ENCODE results near the gene CHST11. TPM values are rescaled to one million over a fixed set of nuclear protein-coding genes. Genes with fewer than 3 reads are reported as not detected.
A peak's percentile ranks its signal among the peaks of the same experiment; 100 is the strongest.

Gene CHST11
- total and polyA plus RNA-seq, 7 experiments from 2014 or later: 23.4 to 74.3 (median 32.0) TPM

DNA sequence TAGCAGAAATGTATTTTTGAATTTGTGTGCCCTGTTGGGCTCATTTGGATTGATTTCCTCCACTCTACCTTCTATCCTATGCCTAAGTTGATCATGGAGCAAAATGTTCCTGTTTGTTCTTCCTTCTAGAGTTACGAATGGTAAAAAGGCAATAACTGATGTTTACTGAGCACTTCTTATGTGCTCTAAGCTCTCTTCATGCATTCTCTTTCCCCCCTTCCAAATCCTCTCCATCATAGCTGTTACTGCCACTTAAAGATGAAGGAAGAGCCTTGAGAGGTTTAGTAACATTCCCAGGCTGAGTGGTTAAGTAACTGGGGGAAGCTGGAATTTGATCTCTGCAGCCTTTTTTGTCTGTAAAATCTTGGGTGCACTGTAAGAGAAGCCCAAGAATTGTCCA is 60.1 kb downstream of the CHST11 start:
- DNase-seq (no peak), ATAC-seq (no peak)
- Histone ChIP-seq H3K4me3 (ENCODE audit: low read length) (no peak overlapping the region), H3K27ac (ENCODE audit: low read depth, low read length) (no peak overlapping the region), H3K27me3 (ENCODE audit: control insufficient read depth in 2 of 2, insufficient read depth in 2 of 2, low read length in 2 of 2) (no peaks in the 10 kb centered on the region), H3K9me3 (ENCODE audit: control insufficient read depth in 2 of 3, low read length in 3 of 3) (no peaks in the 10 kb centered on the region), H3K4me1 (ENCODE audit: control insufficient read depth in 2 of 2, insufficient read depth in 2 of 2, low read length in 2 of 2) (peaks cover 9 to 23% of the 10 kb centered on the region in 2 donors), H3K36me3 (ENCODE audit: control insufficient read depth in 2 of 3, insufficient read depth in 3 of 3, low read length in 3 of 3) (no peaks in the 10 kb centered on the region)
- peaks cover 0 to 19% (median 4%) of the 10 kb centered on the region in 5 donors for H3K36me3 Mint-ChIP-seq
- peaks cover 49 to 84% (median 75%) of the 10 kb centered on the region in 7 donors for H3K4me1 Mint-ChIP-seq
- H3K4me3 Mint-ChIP-seq: no peak overlapping the region
- ChIA-PET CTCF (interaction anchor here (0.6 to 2.3 kb wide), 2 partner anchors 10 to 135 kb away, joined by 3 to 13 read pairs; no protein-coding TSS in a partner anchor), POLR2A (interaction anchor here (1.1 to 1.3 kb wide), 2 partner anchors 12 to 23 kb away, joined by 3 read pairs; no protein-coding TSS in a partner anchor)
- intact Hi-C loops (cut with micrococcal nuclease): loop anchor here in 1 of 2 donors (2.0 kb wide), 2 partner anchors 60 to 136 kb away; partner anchors contain the start of gene CHST11
- no peaks in the 10 kb centered on the region for H3K27me3 Mint-ChIP-seq
- H3K27ac Mint-ChIP-seq: peak overlapping the region in 1 of 9 donors; percentile 32
- no peaks in the 10 kb centered on the region for H3K9me3 Mint-ChIP-seq

DNA sequence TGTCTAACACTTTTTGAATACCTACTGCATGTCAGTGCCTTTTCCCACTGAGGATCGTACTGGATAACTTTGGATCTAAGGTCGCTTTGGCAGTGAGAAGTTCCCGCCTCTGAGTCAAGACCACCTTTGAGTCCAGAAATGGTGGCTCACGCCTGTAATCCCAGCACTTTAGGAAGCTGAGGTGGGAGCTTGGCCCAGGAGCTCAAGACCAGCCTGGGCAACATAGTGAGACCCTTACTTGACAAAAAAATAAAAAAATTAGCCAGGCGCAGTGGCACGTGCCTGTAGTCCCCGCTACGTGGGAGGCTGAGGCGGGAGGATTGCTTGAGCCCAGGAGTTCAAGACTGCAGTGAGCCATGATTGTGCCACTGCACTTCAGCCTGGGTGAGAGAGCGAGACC is 61.1 kb downstream of the CHST11 start:
- CTCF ChIA-PET: interaction anchor here (2.3 kb wide), 1 partner anchor 136 kb away, joined by 13 read pairs; no protein-coding TSS in a partner anchor
- intact Hi-C loops (cut with micrococcal nuclease): loop anchor here in 1 of 2 donors (2.0 kb wide), 3 partner anchors 19 to 137 kb away; partner anchors contain the start of gene CHST11
- Histone ChIP-seq H3K27me3 (ENCODE audit: control insufficient read depth in 2 of 2, insufficient read depth in 2 of 2, low read length in 2 of 2) (no peaks in the 10 kb centered on the region), H3K27ac (ENCODE audit: low read depth, low read length) (no peak overlapping the region), H3K9me3 (ENCODE audit: control insufficient read depth in 2 of 3, low read length in 3 of 3) (no peaks in the 10 kb centered on the region), H3K4me3 (ENCODE audit: low read length) (no peak overlapping the region), H3K36me3 (ENCODE audit: control insufficient read depth in 2 of 3, insufficient read depth in 3 of 3, low read length in 3 of 3) (no peaks in the 10 kb centered on the region), H3K4me1 (ENCODE audit: control insufficient read depth in 2 of 2, insufficient read depth in 2 of 2, low read length in 2 of 2) (peaks cover 13 to 26% of the 10 kb centered on the region in 2 donors)
- Mint-ChIP-seq H3K4me1 (peaks cover 55 to 88% (median 79%) of the 10 kb centered on the region in 7 donors), H3K9me3 (no peaks in the 10 kb centered on the region), H3K27ac (peak overlapping the region in 1 of 9 donors; percentile 30), H3K27me3 (no peaks in the 10 kb centered on the region), H3K4me3 (peak overlapping the region in 1 of 10 donors; percentile 7), H3K36me3 (peaks cover 0 to 17% (median 0%) of the 10 kb centered on the region in 5 donors)
- DNase-seq (no peak), ATAC-seq (no peak)
- POLR2A ChIA-PET: interaction anchor here (0.8 to 1.3 kb wide), 2 partner anchors 11 to 12 kb away, joined by 3 read pairs; no protein-coding TSS in a partner anchor

DNA sequence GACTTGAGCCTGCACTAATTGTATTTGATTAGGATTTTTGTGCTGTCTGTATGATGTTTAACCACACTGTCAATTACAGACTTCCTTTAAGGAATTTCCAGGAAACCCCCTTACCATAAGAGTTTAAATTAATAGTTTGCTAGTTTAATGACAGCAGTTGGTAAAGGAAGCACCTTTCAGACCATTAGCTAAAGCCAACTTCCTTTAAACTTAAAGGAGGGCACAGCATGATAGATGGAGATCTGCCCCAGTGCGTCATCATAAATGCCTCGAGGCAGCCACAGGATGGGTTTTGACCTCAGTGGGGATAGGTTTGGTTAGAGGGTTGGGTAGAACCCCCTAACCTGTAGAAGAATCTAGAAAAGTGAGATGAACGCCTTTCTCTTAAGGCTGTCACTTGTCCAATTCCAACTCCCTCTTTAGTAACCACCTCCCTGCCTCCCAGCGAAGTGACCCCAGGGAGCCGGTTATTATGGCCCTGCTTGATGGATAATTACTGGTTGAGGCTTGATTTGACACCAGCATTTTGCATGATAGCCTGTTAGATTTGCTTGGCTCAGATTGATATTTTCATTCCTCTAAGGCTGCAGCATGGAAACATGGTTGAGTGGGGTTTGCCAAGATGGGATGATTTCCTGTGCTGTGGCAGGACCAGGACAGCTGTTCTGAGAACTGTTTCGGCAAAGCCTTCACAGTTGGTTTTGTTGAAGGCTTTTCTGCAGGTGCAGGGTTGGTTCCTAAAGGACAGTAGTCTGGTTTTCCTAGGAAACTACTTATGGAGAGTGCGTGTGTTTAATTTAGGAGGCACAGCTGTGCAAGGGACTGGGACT is 62.7 kb downstream of the CHST11 start:
- Histone ChIP-seq H3K9me3 (ENCODE audit: control insufficient read depth in 2 of 3, low read length in 3 of 3) (no peaks in the 10 kb centered on the region), H3K36me3 (ENCODE audit: control insufficient read depth in 2 of 3, insufficient read depth in 3 of 3, low read length in 3 of 3) (no peaks in the 10 kb centered on the region), H3K27me3 (ENCODE audit: control insufficient read depth in 2 of 2, insufficient read depth in 2 of 2, low read length in 2 of 2) (no peaks in the 10 kb centered on the region), H3K4me1 (ENCODE audit: control insufficient read depth in 2 of 2, insufficient read depth in 2 of 2, low read length in 2 of 2) (peaks cover 25 to 41% of the 10 kb centered on the region in 2 donors), H3K4me3 (ENCODE audit: low read length) (no peak overlapping the region), H3K27ac (ENCODE audit: low read depth, low read length) (no peak overlapping the region)
- peaks cover 63 to 96% (median 87%) of the 10 kb centered on the region in 7 donors for H3K4me1 Mint-ChIP-seq
- no peaks in the 10 kb centered on the region for H3K9me3 Mint-ChIP-seq
- ChIA-PET CTCF (no interaction called here), POLR2A (no interaction called here)
- peak overlapping the region in 2 of 10 donors; percentile 42 to 50 for H3K4me3 Mint-ChIP-seq
- H3K36me3 Mint-ChIP-seq: peaks cover 0 to 9% (median 0%) of the 10 kb centered on the region in 5 donors
- peak overlapping the region in 5 of 9 donors; percentile 22 to 62 (median 37) for H3K27ac Mint-ChIP-seq
- DNase-seq (no peak), ATAC-seq (peak; percentile 86)
- intact Hi-C loops (cut with micrococcal nuclease): loop anchor here in 1 of 2 donors (2.0 kb wide), 1 partner anchor 21 kb away; no protein-coding TSS in a partner anchor
- no peaks in the 10 kb centered on the region for H3K27me3 Mint-ChIP-seq

DNA sequence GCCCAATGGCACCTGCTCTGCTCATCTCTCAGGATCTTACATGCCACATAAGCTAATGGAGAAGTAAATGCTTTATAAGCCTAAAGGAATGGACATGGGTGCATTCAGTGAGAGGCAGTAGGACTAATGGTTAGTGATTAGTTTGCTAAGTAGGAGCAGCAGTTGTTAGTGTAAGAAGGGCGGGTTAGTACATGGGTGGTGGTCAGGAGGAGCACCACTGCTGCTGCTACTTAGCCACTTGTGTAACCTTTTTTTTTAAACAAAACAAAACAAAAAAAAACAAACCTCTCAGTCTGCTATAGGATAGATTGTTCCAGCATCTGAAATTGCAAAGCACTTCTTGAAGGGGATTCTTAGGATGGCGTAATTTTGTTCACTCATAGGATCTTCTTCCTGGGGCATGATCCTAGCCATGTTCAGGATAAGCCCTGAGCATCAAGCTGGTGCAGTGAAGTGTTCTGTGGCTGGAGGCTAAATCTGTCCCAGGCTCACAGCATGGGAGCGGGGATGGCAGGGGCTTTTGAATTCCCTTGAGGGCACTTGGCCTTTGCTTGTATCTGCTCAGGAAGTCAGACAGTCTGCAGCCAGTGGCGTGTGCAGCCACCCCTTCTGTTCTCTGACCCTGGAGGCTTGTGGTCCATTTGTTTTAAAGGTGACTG is 63.6 kb downstream of the CHST11 start:
- H3K4me3 Mint-ChIP-seq: no peak overlapping the region
- intact Hi-C loops (cut with micrococcal nuclease): no loop called here
- no peaks in the 10 kb centered on the region for H3K36me3 ChIP-seq (ENCODE audit: control insufficient read depth in 2 of 3, insufficient read depth in 3 of 3, low read length in 3 of 3)
- H3K4me1 Mint-ChIP-seq: peaks cover 59 to 94% (median 91%) of the 10 kb centered on the region in 7 donors
- peak overlapping the region in 2 of 9 donors; percentile 10 to 38 for H3K27ac Mint-ChIP-seq
- DNase-seq (no peak), ATAC-seq (no peak)
- H3K27ac ChIP-seq (ENCODE audit: low read depth, low read length): no peak overlapping the region
- H3K9me3 ChIP-seq (ENCODE audit: control insufficient read depth in 2 of 3, low read length in 3 of 3): no peaks in the 10 kb centered on the region
- no peak overlapping the region for H3K4me3 ChIP-seq (ENCODE audit: low read length)
- H3K9me3 Mint-ChIP-seq: no peaks in the 10 kb centered on the region
- H3K36me3 Mint-ChIP-seq: peaks cover 0 to 7% (median 0%) of the 10 kb centered on the region in 5 donors
- ChIA-PET CTCF (interaction anchor here (0.6 kb wide), 1 partner anchor 73 kb away, joined by 4 read pairs; no protein-coding TSS in a partner anchor), POLR2A (no interaction called here)
- no peaks in the 10 kb centered on the region for H3K27me3 Mint-ChIP-seq
- peaks cover 24 to 45% of the 10 kb centered on the region in 2 donors for H3K4me1 ChIP-seq (ENCODE audit: control insufficient read depth in 2 of 2, insufficient read depth in 2 of 2, low read length in 2 of 2)
- no peaks in the 10 kb centered on the region for H3K27me3 ChIP-seq (ENCODE audit: control insufficient read depth in 2 of 2, insufficient read depth in 2 of 2, low read length in 2 of 2)

- peaks cover 16 to 46% of the 10 kb centered on the region in 2 donors for H3K4me1 ChIP-seq (ENCODE audit: control insufficient read depth in 2 of 2, insufficient read depth in 2 of 2, low read length in 2 of 2)
- intact Hi-C loops (cut with micrococcal nuclease): no loop called here
- CTCF ChIA-PET: no interaction called here
These were observed 65.0 kb downstream of the CHST11 start for GRCh38 chr12:104521731-104522130.

DNA sequence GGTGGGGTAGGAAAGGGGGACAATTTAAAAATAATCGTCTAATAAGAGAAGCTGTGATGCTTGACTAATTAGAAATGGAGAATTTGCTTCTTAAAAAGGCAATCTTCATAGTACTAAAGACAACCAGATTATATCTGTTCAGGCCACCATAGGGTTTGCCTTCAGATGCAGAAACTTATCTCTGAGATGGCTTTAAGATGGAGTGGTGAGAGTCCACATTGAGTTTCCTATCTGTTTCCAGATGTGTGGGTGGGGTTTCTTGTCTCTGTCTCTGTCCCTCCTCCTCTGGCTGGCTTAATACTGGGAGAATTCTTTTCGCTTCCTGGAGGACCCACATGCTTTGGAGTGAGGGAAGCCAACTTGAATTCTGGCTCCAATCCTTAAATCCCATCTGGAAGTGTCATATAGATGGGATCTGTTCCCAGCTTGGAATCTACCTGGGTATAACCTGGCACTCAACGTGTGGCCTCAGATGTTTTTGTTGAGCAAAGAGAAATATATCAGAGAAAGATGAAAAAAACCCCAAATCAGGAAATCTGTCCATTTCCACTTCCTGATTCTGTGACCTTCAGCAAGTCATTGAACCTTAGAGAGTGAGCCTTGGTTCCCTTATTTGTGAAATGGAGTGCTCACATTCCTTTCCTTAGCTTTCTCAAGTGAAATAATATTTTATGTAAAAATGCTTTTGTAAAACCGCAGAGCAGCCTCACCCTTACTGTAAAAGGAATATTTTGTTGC is 66.4 kb downstream of the CHST11 start:
- ATAC-seq (peak; percentile 43), DNase-seq (no peak)
- Mint-ChIP-seq H3K4me3 (peak overlapping the region in 8 of 10 donors; percentile 16 to 65 (median 51)), H3K27me3 (no peaks in the 10 kb centered on the region), H3K36me3 (peaks cover 0 to 18% (median 5%) of the 10 kb centered on the region in 5 donors), H3K9me3 (peaks cover 0 to 4% (median 0%) of the 10 kb centered on the region in 11 donors), H3K4me1 (peaks cover 59 to 85% (median 77%) of the 10 kb centered on the region in 7 donors), H3K27ac (peak overlapping the region in 5 of 9 donors; percentile 30 to 58 (median 33))
- intact Hi-C loops (cut with micrococcal nuclease): no loop called here
- POLR2A ChIA-PET: no interaction called here
- CTCF ChIA-PET: no interaction called here
- Histone ChIP-seq H3K27me3 (ENCODE audit: control insufficient read depth in 2 of 2, insufficient read depth in 2 of 2, low read length in 2 of 2) (no peaks in the 10 kb centered on the region), H3K27ac (ENCODE audit: low read depth, low read length) (no peak overlapping the region), H3K36me3 (ENCODE audit: control insufficient read depth in 2 of 3, insufficient read depth in 3 of 3, low read length in 3 of 3) (no peaks in the 10 kb centered on the region), H3K4me1 (ENCODE audit: control insufficient read depth in 2 of 2, insufficient read depth in 2 of 2, low read length in 2 of 2) (peaks cover 16 to 52% of the 10 kb centered on the region in 2 donors), H3K4me3 (ENCODE audit: low read length) (no peak overlapping the region), H3K9me3 (ENCODE audit: control insufficient read depth in 2 of 3, low read length in 3 of 3) (no peaks in the 10 kb centered on the region)

More at GRCh38 chr12:104521731-104522130, 65.0 kb downstream of the CHST11 start:
- Histone ChIP-seq H3K36me3 (ENCODE audit: control insufficient read depth in 2 of 3, insufficient read depth in 3 of 3, low read length in 3 of 3) (no peaks in the 10 kb centered on the region), H3K9me3 (ENCODE audit: control insufficient read depth in 2 of 3, low read length in 3 of 3) (no peaks in the 10 kb centered on the region), H3K4me3 (ENCODE audit: low read length) (no peak overlapping the region), H3K27me3 (ENCODE audit: control insufficient read depth in 2 of 2, insufficient read depth in 2 of 2, low read length in 2 of 2) (no peaks in the 10 kb centered on the region), H3K27ac (ENCODE audit: low read depth, low read length) (no peak overlapping the region)
- Mint-ChIP-seq H3K4me3 (no peak overlapping the region), H3K9me3 (no peaks in the 10 kb centered on the region), H3K27ac (peak overlapping the region in 1 of 9 donors; percentile 48), H3K36me3 (peaks cover 0 to 9% (median 0%) of the 10 kb centered on the region in 5 donors), H3K27me3 (no peaks in the 10 kb centered on the region), H3K4me1 (peaks cover 58 to 88% (median 82%) of the 10 kb centered on the region in 7 donors)
- ATAC-seq (no peak), DNase-seq (no peak)
- POLR2A ChIA-PET: no interaction called here
